H1 (cell line): ENCODE measurements around the gene ITPR3. TPM values are rescaled to one million over a fixed set of nuclear protein-coding genes. Genes with fewer than 3 reads are reported as not detected.

Source experiments
- CTCF ChIA-PET: fragments of 300-600 bp; sonication (Branson Sonifier 250); formaldehyde crosslinking; loops from one replicate; lab custom pipeline; 2021; ENCODE audit not compliant: partially characterized antibody; lab: Charles Lee
- POLR2A ChIA-PET: fragments of 300-600 bp; sonication (Branson Sonifier 250); formaldehyde crosslinking; loops from one replicate; lab custom pipeline; 2021; ENCODE audit warnings: inconsistent platforms; ENCODE audit not compliant: partially characterized antibody; lab: Charles Lee
- DNase-seq, 2 experiments: peaks; one replicate each; pipeline versions ENCODE4 v3.0.0 to v3.0.0-alpha.2; 2010 to 2022; ENCODE audit warnings: low spot score in 2 of 2, low read depth in 1 of 2, mixed read lengths in 1 of 2
- FAIRE-seq: peaks from 2 replicates; lab custom pipeline; 2011; peaks lifted over from hg19 to GRCh38; lab: Jason Lieb, UNC
- H2AFZ ChIP-seq: 2 replicates; pipeline ENCODE4 v1.8.1; 2012; ENCODE audit warnings: low read length, inconsistent platforms
- H2AK5ac ChIP-seq: 2 replicates; pipeline ENCODE4 v1.6.1; 2013; ENCODE audit warnings: low read depth, low read length
- H2BK120ac ChIP-seq: replicated peaks from 2 replicates; pipeline ENCODE3; 2013; ENCODE audit warnings: low read depth, low read length, inconsistent platforms
- H2BK12ac ChIP-seq: 2 replicates; pipeline ENCODE4 v1.6.1; 2013; ENCODE audit warnings: low read depth, low read length
- H2BK15ac ChIP-seq: 2 replicates; pipeline ENCODE4 v1.6.1; 2013; ENCODE audit warnings: low read length
- H2BK20ac ChIP-seq: 2 replicates; pipeline ENCODE4 v1.6.1; 2013; ENCODE audit warnings: low read length
- H2BK5ac ChIP-seq: 2 replicates; pipeline ENCODE4 v1.6.1; 2013; ENCODE audit warnings: low read depth, low read length
- H3K14ac ChIP-seq: 2 replicates; pipeline ENCODE4 v1.6.1; 2013; ENCODE audit warnings: inconsistent platforms; ENCODE audit not compliant: insufficient read length
- H3K18ac ChIP-seq: 2 replicates; pipeline ENCODE4 v1.6.1; 2013; ENCODE audit warnings: low read length; ENCODE audit errors: extremely low read depth
- H3K23ac ChIP-seq: 2 replicates; pipeline ENCODE4 v1.6.1; 2013; ENCODE audit warnings: inconsistent platforms; ENCODE audit not compliant: insufficient read length
- H3K23me2 ChIP-seq: 2 replicates; pipeline ENCODE4 v1.6.1; 2013; ENCODE audit warnings: low read depth, low read length
- H3K27ac ChIP-seq: 2 replicates; pipeline ENCODE4 v1.6.1; 2011; ENCODE audit warnings: low read depth, low read length, inconsistent platforms
- H3K27me3 ChIP-seq, 4 experiments: replicated peaks in 1 of 4; 1 replicate in 1 of 4; 2 replicates in 3 of 4; pipeline versions ENCODE4 v1.6.1 to v1.8.1; 2011 to 2013; ENCODE audit warnings: low read length in 3 of 4, mild to moderate bottlenecking in 3 of 4, inconsistent platforms in 2 of 4, mixed read lengths in 2 of 4, moderate library complexity in 1 of 4; ENCODE audit not compliant: control insufficient read depth in 3 of 4, insufficient read depth in 3 of 4; ENCODE audit errors: extremely low read depth in 1 of 4
- H3K36me3 ChIP-seq, 4 experiments: 2 replicates each; pipeline versions ENCODE4 v1.6.1 to v1.8.1; 2011 to 2013; ENCODE audit warnings: mild to moderate bottlenecking in 4 of 4, low read length in 3 of 4, moderate library complexity in 2 of 4, control low read depth in 1 of 4, inconsistent platforms in 1 of 4; ENCODE audit not compliant: insufficient read depth in 4 of 4, control insufficient read depth in 2 of 4
- H3K4ac ChIP-seq: replicated peaks from 2 replicates; pipeline ENCODE3; 2013; ENCODE audit warnings: low read length, low read depth, mixed read lengths, inconsistent platforms; ENCODE audit not compliant: insufficient read length
- H3K4me1 ChIP-seq, 4 experiments: replicated peaks in 1 of 4; 1 replicate in 1 of 4; 2 replicates in 3 of 4; pipeline versions ENCODE4 v1.6.1 to v1.8.1; 2011 to 2013; ENCODE audit warnings: low read length in 3 of 4, inconsistent platforms in 2 of 4, mixed read lengths in 1 of 4; ENCODE audit not compliant: insufficient read depth in 4 of 4, control insufficient read depth in 3 of 4
- H3K4me2 ChIP-seq, 2 experiments: 2 replicates each; pipeline versions ENCODE4 v1.6.1 to v1.8.1; 2011 to 2013; ENCODE audit warnings: low read depth in 2 of 2, low read length in 2 of 2, control low read depth in 1 of 2, inconsistent platforms in 1 of 2, mild to moderate bottlenecking in 1 of 2; ENCODE audit not compliant: insufficient read depth in 1 of 2
- H3K4me3 ChIP-seq, 4 experiments: fragments of 200-600, 300-600 bp in 1 of 4; sonication (generic), shearing (Covaris generic), sonication (Bioruptor Twin) in 1 of 4; 2 replicates each; pipeline versions ENCODE4 v1.5.1 to v1.8.1; 2011 to 2016; ENCODE audit warnings: low read length in 4 of 4, low read depth in 3 of 4, control low read depth in 2 of 4, inconsistent platforms in 2 of 4, mild to moderate bottlenecking in 2 of 4, mixed read lengths in 1 of 4, moderate library complexity in 1 of 4; ENCODE audit not compliant: insufficient read depth in 2 of 4; ENCODE audit errors: extremely low read depth in 1 of 4
- H3K56ac ChIP-seq: replicated peaks from 2 replicates; pipeline ENCODE3; 2013; ENCODE audit warnings: low read depth, mild to moderate bottlenecking, mixed read lengths, low read length, inconsistent platforms; ENCODE audit not compliant: insufficient read length
- H3K79me1 ChIP-seq: 2 replicates; pipeline ENCODE4 v1.6.1; 2013; ENCODE audit warnings: low read depth, low read length, control low read depth
- H3K79me2 ChIP-seq, 2 experiments: 2 replicates each; pipeline versions ENCODE4 v1.6.1 to v1.8.1; 2012 to 2013; ENCODE audit warnings: low read length in 2 of 2, mild to moderate bottlenecking in 2 of 2, inconsistent platforms in 1 of 2; ENCODE audit not compliant: insufficient read depth in 2 of 2, control insufficient read depth in 1 of 2
- H3K9ac ChIP-seq, 4 experiments: replicated peaks in 1 of 4; 1 replicate in 1 of 4; 2 replicates in 3 of 4; pipeline versions ENCODE4 v1.6.1 to v1.8.1; 2011 to 2013; ENCODE audit warnings: low read depth in 3 of 4, low read length in 3 of 4, control low read depth in 2 of 4, mild to moderate bottlenecking in 2 of 4, moderate library complexity in 2 of 4, inconsistent platforms in 1 of 4; ENCODE audit errors: extremely low read depth in 1 of 4
- H3K9me3 ChIP-seq, 2 experiments: 2 replicates each; pipeline versions ENCODE4 v1.6.1 to v1.8.1; 2012 to 2013; ENCODE audit warnings: mild to moderate bottlenecking in 2 of 2, moderate library complexity in 2 of 2, control low read depth in 1 of 2, inconsistent platforms in 1 of 2, low read depth in 1 of 2, low read length in 1 of 2, mixed read lengths in 1 of 2; ENCODE audit not compliant: insufficient read depth in 2 of 2
- H4K20me1 ChIP-seq, 2 experiments: replicated peaks in 1 of 2; 2 replicates each; pipeline versions ENCODE3 to v1.8.1; 2011 to 2013; ENCODE audit warnings: inconsistent platforms in 2 of 2, low read length in 2 of 2, mild to moderate bottlenecking in 1 of 2; ENCODE audit not compliant: insufficient read depth in 2 of 2, control insufficient read depth in 1 of 2
- H4K5ac ChIP-seq: 2 replicates; pipeline ENCODE4 v1.6.1; 2013; ENCODE audit warnings: low read length, low read depth, mixed read lengths, inconsistent platforms; ENCODE audit not compliant: insufficient read length
- H4K8ac ChIP-seq: 2 replicates; pipeline ENCODE4 v1.8.0; 2013; ENCODE audit warnings: mild to moderate bottlenecking, moderate library complexity, low read length, inconsistent platforms; ENCODE audit not compliant: insufficient read depth; ENCODE audit errors: extremely low read depth
- H4K91ac ChIP-seq: replicated peaks from 2 replicates; pipeline ENCODE3; 2013; ENCODE audit warnings: low read length, mixed read lengths, inconsistent platforms; ENCODE audit not compliant: insufficient read length
- CBX5 ChIP-seq: fragments of 300-800, 300-1000 bp; sonication (generic); IDR thresholded peaks from 2 replicates; pipeline ENCODE4 v1.7.1; 2016; ENCODE audit warnings: antibody characterized with exemption, low read length, low read depth
- CHD1 ChIP-seq: IDR thresholded peaks from 2 replicates; pipeline ENCODE4 v1.6.1; 2012; ENCODE audit warnings: low read depth, low read length, improper control_type of control experiment
- EGR1 ChIP-seq: IDR thresholded peaks from 2 replicates; pipeline ENCODE4 v1.6.1; 2011; ENCODE audit warnings: low read depth, low read length, borderline replicate concordance
- HDAC2 ChIP-seq, 2 experiments: fragments of 300-600 bp in 1 of 2; sonication (generic) in 1 of 2; IDR thresholded peaks; 2 replicates each; pipeline ENCODE4 v1.6.1; 2011 to 2012; ENCODE audit warnings: low read depth in 2 of 2, low read length in 2 of 2, mild to moderate bottlenecking in 2 of 2, moderate library complexity in 2 of 2, borderline replicate concordance in 1 of 2, inconsistent platforms in 1 of 2
- HDAC6 ChIP-seq: IDR thresholded peaks from one replicate; pipeline ENCODE4 v1.7.1; 2012; ENCODE audit warnings: low read depth, mild to moderate bottlenecking, inconsistent platforms, low read length, moderate library complexity
- JUN ChIP-seq: IDR thresholded peaks from 2 replicates; pipeline ENCODE4 v1.6.1; 2011; ENCODE audit warnings: low read depth, mild to moderate bottlenecking, improper control_type of control experiment, low read length
- POLR2AphosphoS5 ChIP-seq: IDR thresholded peaks from 2 replicates; pipeline ENCODE4 v1.6.1; 2011; ENCODE audit warnings: low read depth, low read length
- RAD21 ChIP-seq, 2 experiments: IDR thresholded peaks in 1 of 2; conservative IDR thresholded peaks in 1 of 2; 2 replicates each; pipeline ENCODE4 v1.6.1; 2011; ENCODE audit warnings: low read depth in 2 of 2, low read length in 2 of 2, improper control_type of control experiment in 1 of 2, inconsistent platforms in 1 of 2, mild to moderate bottlenecking in 1 of 2, moderate library complexity in 1 of 2
- SIRT6 ChIP-seq: IDR thresholded peaks from one replicate; pipeline ENCODE4 v1.7.1; 2012; ENCODE audit warnings: low read length, inconsistent platforms
- SP1 ChIP-seq: IDR thresholded peaks from 2 replicates; pipeline ENCODE4 v1.6.1; 2011; ENCODE audit warnings: low read depth, low read length
- USF2 ChIP-seq: IDR thresholded peaks from 2 replicates; pipeline ENCODE4 v1.6.1; 2011; ENCODE audit warnings: low read length, improper control_type of control experiment
- WGBS, 2 experiments: shearing (Covaris generic) in 1 of 2; methylation state at CpG; one replicate each; pipeline versions ENCODE4 v1.1.6 to v1.1.7; 2013 to 2015; ENCODE audit warnings: low lambda C conversion rate in 2 of 2, mixed read lengths in 2 of 2, inconsistent platforms in 1 of 2, low coverage in 1 of 2, missing lambda C conversion rate in 1 of 2; ENCODE audit not compliant: insufficient replicate concordance in 2 of 2, insufficient coverage in 1 of 2, insufficient read length in 1 of 2; ENCODE audit errors: extremely low coverage in 1 of 2, missing lambda C conversion rate in 1 of 2; 5-methylcytosine and 5-hydroxymethylcytosine counted together
- polyA plus RNA-seq, 7 experiments: library from polyadenylated mRNA; depleted of rRNA in 3 of 7; stranded (reverse) in 5 of 7; unstranded in 2 of 7; fragments of >200 nt in 5 of 7; fragments of 200-250 nt in 2 of 7; gene quantifications; 1 replicate in 5 of 7; 2 replicates in 1 of 7; 4 replicates in 1 of 7; pipeline versions ENCODE4 v1.2.1 to v1.2.3, GENCODE V29; 2011 to 2013; ENCODE audit warnings: missing spikeins in 2 of 7, mixed read lengths in 2 of 7
- total RNA-seq: library from RNA; stranded (reverse); fragmentation: NEBNext Ultra II Directional; extraction: Animal tissue kit (Norgen Biotek cat#: 25700); gene quantifications from 2 replicates; pipeline ENCODE4 v1.2.1, GENCODE V29; 2021

ITPR3 gene
- total and polyA plus RNA-seq, 2 of the 8 experiments (the other 6 are each of a cell fraction or from before 2014, with no cell fraction given): 29.1 to 45.7 TPM

- Histone ChIP-seq H3K23ac (no peak overlapping the region), H3K27me3 (no peaks in the 10 kb centered on the region), H2AFZ (no peak overlapping the region), H3K4ac (no peak overlapping the region), H4K20me1 (peaks cover 5 to 13% of the 10 kb centered on the region in 2 experiments), H3K56ac (no peak overlapping the region), H3K4me2 (no peak overlapping the region), H3K23me2 (peaks cover 2% of the 10 kb centered on the region; the same call in 1 of the 2 replicates), H4K5ac (no peak overlapping the region), H2BK12ac (no peak overlapping the region), H3K9me3 (no peaks in the 10 kb centered on the region), H2BK20ac (no peak overlapping the region), H3K14ac (no peak overlapping the region), H3K79me2 (peaks cover 0 to 15% of the 10 kb centered on the region in 2 experiments; a peak in 2 of 4 replicates), H3K18ac (no peak overlapping the region), H3K4me3 (no peak overlapping the region), H2BK5ac (no peak overlapping the region), H3K4me1 (peaks cover 2 to 14% (median 6%) of the 10 kb centered on the region in 4 experiments; a peak in 4 of 7 replicates), H3K79me1 (peaks cover 18% of the 10 kb centered on the region), H2BK120ac (no peak overlapping the region), H2BK15ac (no peak overlapping the region), H2AK5ac (no peak overlapping the region), H3K36me3 (peaks cover 7 to 30% (median 20%) of the 10 kb centered on the region in 4 experiments), H3K9ac (no peak overlapping the region), H3K27ac (no peak overlapping the region), H4K91ac (no peak overlapping the region), H4K8ac (no peak overlapping the region)
- no peak for DNase-seq
- POLR2A ChIA-PET: interaction anchor here (0.5 to 1.9 kb wide), 7 partner anchors 8 to 269 kb away, joined by 3 to 5 read pairs (median 3); no protein-coding TSS in a partner anchor
- WGBS, 2 experiments: 92% methylated on average over 10 of the region's 10 CpGs; no CpG with 5 or more reads in 1 of the 2 experiments
- CTCF ChIA-PET: interaction anchor here (0.7 to 4.2 kb wide), 4 partner anchors 36 to 123 kb away, joined by 3 to 28 read pairs (median 4); no protein-coding TSS in a partner anchor
- FAIRE-seq: no peak
- TF ChIP-seq JUN: no peak
- no peak for TF ChIP-seq HDAC2 (IDR thresholded peaks at IDR 0.05; ENCODE audit: borderline replicate concordance in 1 of 2, low read depth in 2 of 2, low read length in 2 of 2)
- no peak for TF ChIP-seq CHD1
- TF ChIP-seq HDAC6: no peak
- TF ChIP-seq POLR2AphosphoS5: no peak
- TF ChIP-seq RAD21 (IDR thresholded peaks at IDR 0.05 in 1 of 2, conservative IDR thresholded peaks at IDR 0.05 in 1 of 2; ENCODE audit: low read depth in 2 of 2, low read length in 2 of 2): no peak
- TF ChIP-seq USF2: no peak
- no peak for TF ChIP-seq SP1
- TF ChIP-seq SIRT6: no peak
- TF ChIP-seq EGR1: no peak
- no peak for TF ChIP-seq CBX5
Observed at GRCh38 chr6:33708516-33709204, 87.5 kb downstream of the ITPR3 start.
